HepG2 (cell line): ENCODE measurements around the gene MYH9. TPM values are rescaled to one million over a fixed set of nuclear protein-coding genes. Genes with fewer than 3 reads are reported as not detected.

Source experiments
- BCL6 ChIP-seq: IDR thresholded peaks from 2 replicates; pipeline ENCODE4 v1.6.1; 2016; ENCODE audit warnings: missing genetic modification reagents, missing compliant biosample characterization
- ERF ChIP-seq: IDR thresholded peaks from 2 replicates; pipeline ENCODE4 v1.6.1; 2018; ENCODE audit warnings: missing biosample characterization, missing genetic modification reagents
- ESRRA ChIP-seq: sonication (generic); formaldehyde crosslinking; IDR thresholded peaks from 2 replicates; pipeline ENCODE4 v1.5.1; 2020; ENCODE audit warnings: mild to moderate bottlenecking, low read depth, missing genetic modification reagents
- FOXP4 ChIP-seq: sonication (generic); formaldehyde crosslinking; IDR thresholded peaks from 2 replicates; pipeline ENCODE4 v1.4.0; 2020; ENCODE audit warnings: missing genetic modification reagents
- HMG20A ChIP-seq: IDR thresholded peaks from 2 replicates; pipeline ENCODE4 v1.6.1; 2016; ENCODE audit warnings: borderline replicate concordance
- HNRNPH1 ChIP-seq: fragments of 200-400 bp; formaldehyde crosslinking; optimal IDR thresholded peaks from 2 replicates; pipeline ENCODE3; 2017; ENCODE audit warnings: mild to moderate bottlenecking, low read depth, low read length
- MED13 ChIP-seq: sonication (generic); formaldehyde crosslinking; IDR thresholded peaks from 2 replicates; pipeline ENCODE4 v1.5.0; 2020; ENCODE audit warnings: missing genetic modification reagents
- MLXIP ChIP-seq: sonication (generic); formaldehyde crosslinking; IDR thresholded peaks from 2 replicates; pipeline ENCODE4 v1.9.0; 2021; ENCODE audit warnings: missing genetic modification reagents, borderline replicate concordance
- NBN ChIP-seq: fragments of 450-650 bp; conservative IDR thresholded peaks from 2 replicates; pipeline ENCODE4 v1.6.1; 2017
- PCBP1 ChIP-seq: fragments of 200-400 bp; formaldehyde crosslinking; IDR thresholded peaks from 2 replicates; pipeline ENCODE4 v1.6.1; 2017; ENCODE audit warnings: mild to moderate bottlenecking, low read depth, low read length, borderline replicate concordance
- PCBP2 ChIP-seq: fragments of 200-400 bp; formaldehyde crosslinking; optimal IDR thresholded peaks from 2 replicates; pipeline ENCODE3; 2018; ENCODE audit warnings: low read length, low read depth; ENCODE audit not compliant: poor library complexity, severe bottlenecking
- RARA ChIP-seq: IDR thresholded peaks from 2 replicates; pipeline ENCODE4 v1.6.1; 2016; ENCODE audit warnings: missing genetic modification reagents, missing compliant biosample characterization
- SRSF1 ChIP-seq: fragments of 200-400 bp; formaldehyde crosslinking; optimal IDR thresholded peaks from 2 replicates; pipeline ENCODE3; 2017; ENCODE audit warnings: mild to moderate bottlenecking, low read depth, low read length, moderate library complexity
- ZBTB20 ChIP-seq: sonication (generic); formaldehyde crosslinking; IDR thresholded peaks from 2 replicates; pipeline ENCODE4 v1.8.1; 2023; ENCODE audit warnings: missing genetic modification reagents, low read depth, mild to moderate bottlenecking, borderline replicate concordance
- ZNF180 ChIP-seq: sonication (generic); formaldehyde crosslinking; IDR thresholded peaks from 2 replicates; pipeline ENCODE4 v1.4.0; 2020; ENCODE audit warnings: low read depth, missing genetic modification reagents, borderline replicate concordance
- ZNF235 ChIP-seq: sonication (generic); formaldehyde crosslinking; IDR thresholded peaks from 2 replicates; pipeline ENCODE4 v1.8.1; 2023; ENCODE audit warnings: mild to moderate bottlenecking, missing genetic modification reagents, borderline replicate concordance
- ZNF343 ChIP-seq: sonication (generic); formaldehyde crosslinking; IDR thresholded peaks from 2 replicates; pipeline ENCODE4 v1.4.0; 2020; ENCODE audit warnings: mild to moderate bottlenecking, missing genetic modification reagents
- ZNF644 ChIP-seq: IDR thresholded peaks from 2 replicates; pipeline ENCODE4 v1.6.1; 2016; ENCODE audit warnings: low read depth
- polyA plus RNA-seq, 8 experiments: library from polyadenylated mRNA; depleted of rRNA in 3 of 8; stranded (reverse) in 7 of 8; unstranded in 1 of 8; fragments of >200 nt; fragmentation: Illumina TruSeq in 4 of 8; extraction: Trizol in 4 of 8; gene quantifications; 2 replicates each; pipeline versions ENCODE4 v1.2.1 to v1.2.3, GENCODE V29; 2011 to 2016; ENCODE audit warnings: low read depth in 4 of 8, missing spikeins in 1 of 8, mixed read lengths in 1 of 8; ENCODE audit not compliant: insufficient read depth in 1 of 8
- total RNA-seq, 5 experiments: library from RNA; depleted of rRNA; stranded (reverse); fragments of >200 nt; fragmentation: Illumina TruSeq; extraction: Trizol; gene quantifications; 2 replicates each; pipeline ENCODE4 v1.2.3, GENCODE V29; 2016; ENCODE audit warnings: low read depth in 1 of 5
- TF ChIP-seq, protein P1 (sequence below): sonication (generic); formaldehyde crosslinking; IDR thresholded peaks from 2 replicates; pipeline ENCODE4 v1.4.0; 2020; ENCODE audit warnings: missing genetic modification reagents, borderline replicate concordance
- TF ChIP-seq, protein P2 (sequence below): sonication (generic); formaldehyde crosslinking; conservative IDR thresholded peaks from 2 replicates; pipeline ENCODE4 v1.4.0; 2020; ENCODE audit warnings: missing genetic modification reagents

The MYH9 gene
- total and polyA plus RNA-seq, 2 of the 13 experiments (the other 11 are each of a cell fraction or from before 2014, with no cell fraction given) = 50.7 to 98.5 TPM

DNA sequence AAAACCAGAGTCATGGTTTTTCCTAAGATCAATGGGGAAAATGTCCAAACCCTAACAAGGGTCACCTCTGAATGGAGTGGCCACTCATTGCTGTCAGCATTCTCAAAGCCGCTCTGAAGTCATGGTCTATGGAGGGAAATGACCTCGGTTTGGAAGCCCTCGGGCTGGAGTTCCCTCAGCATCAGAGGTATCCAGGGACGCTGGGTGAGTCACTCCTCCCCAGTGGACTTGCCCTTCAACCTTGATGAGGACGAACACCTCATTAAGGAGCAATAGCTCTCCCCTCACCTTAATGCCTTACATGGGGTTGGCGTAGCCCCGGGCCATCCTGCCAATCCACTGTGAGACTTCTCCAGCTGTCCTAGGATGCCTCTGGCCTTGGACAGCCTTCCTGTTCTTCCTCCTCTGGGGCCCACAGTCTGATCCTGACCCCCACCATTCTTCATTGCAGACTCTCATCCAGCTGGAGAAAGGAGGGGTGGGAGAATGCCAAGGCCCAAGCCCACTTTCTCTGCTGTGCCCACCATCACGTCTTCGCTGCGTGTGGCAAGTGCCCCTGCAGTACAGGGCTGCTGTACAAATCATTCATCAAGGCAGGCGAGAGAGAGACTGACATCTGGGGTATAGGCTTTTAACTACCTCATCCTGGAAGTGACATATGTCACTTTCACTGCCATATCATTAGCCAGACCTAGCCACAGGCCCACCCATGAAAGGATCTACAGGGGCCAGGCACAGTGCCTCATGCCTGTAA lies 25.4 kb upstream of the MYH9 start (continued):
- TF ChIP-seq FOXP4 (CRISPR knock-in tag) = peak; percentile 34; the same call in 1 of the 2 replicates
- TF ChIP-seq PCBP1 = no peak
- TF ChIP-seq, protein P1, sequence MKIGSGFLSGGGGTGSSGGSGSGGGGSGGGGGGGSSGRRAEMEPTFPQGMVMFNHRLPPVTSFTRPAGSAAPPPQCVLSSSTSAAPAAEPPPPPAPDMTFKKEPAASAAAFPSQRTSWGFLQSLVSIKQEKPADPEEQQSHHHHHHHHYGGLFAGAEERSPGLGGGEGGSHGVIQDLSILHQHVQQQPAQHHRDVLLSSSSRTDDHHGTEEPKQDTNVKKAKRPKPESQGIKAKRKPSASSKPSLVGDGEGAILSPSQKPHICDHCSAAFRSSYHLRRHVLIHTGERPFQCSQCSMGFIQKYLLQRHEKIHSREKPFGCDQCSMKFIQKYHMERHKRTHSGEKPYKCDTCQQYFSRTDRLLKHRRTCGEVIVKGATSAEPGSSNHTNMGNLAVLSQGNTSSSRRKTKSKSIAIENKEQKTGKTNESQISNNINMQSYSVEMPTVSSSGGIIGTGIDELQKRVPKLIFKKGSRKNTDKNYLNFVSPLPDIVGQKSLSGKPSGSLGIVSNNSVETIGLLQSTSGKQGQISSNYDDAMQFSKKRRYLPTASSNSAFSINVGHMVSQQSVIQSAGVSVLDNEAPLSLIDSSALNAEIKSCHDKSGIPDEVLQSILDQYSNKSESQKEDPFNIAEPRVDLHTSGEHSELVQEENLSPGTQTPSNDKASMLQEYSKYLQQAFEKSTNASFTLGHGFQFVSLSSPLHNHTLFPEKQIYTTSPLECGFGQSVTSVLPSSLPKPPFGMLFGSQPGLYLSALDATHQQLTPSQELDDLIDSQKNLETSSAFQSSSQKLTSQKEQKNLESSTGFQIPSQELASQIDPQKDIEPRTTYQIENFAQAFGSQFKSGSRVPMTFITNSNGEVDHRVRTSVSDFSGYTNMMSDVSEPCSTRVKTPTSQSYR = no peak
- peak; percentile 49; the same call in 1 of the 2 replicates for TF ChIP-seq HMG20A (CRISPR knock-in tag)
- TF ChIP-seq MED13 (CRISPR knock-in tag) = no peak
- no peak for TF ChIP-seq ZBTB20 (CRISPR knock-in tag)
- TF ChIP-seq, protein P2, sequence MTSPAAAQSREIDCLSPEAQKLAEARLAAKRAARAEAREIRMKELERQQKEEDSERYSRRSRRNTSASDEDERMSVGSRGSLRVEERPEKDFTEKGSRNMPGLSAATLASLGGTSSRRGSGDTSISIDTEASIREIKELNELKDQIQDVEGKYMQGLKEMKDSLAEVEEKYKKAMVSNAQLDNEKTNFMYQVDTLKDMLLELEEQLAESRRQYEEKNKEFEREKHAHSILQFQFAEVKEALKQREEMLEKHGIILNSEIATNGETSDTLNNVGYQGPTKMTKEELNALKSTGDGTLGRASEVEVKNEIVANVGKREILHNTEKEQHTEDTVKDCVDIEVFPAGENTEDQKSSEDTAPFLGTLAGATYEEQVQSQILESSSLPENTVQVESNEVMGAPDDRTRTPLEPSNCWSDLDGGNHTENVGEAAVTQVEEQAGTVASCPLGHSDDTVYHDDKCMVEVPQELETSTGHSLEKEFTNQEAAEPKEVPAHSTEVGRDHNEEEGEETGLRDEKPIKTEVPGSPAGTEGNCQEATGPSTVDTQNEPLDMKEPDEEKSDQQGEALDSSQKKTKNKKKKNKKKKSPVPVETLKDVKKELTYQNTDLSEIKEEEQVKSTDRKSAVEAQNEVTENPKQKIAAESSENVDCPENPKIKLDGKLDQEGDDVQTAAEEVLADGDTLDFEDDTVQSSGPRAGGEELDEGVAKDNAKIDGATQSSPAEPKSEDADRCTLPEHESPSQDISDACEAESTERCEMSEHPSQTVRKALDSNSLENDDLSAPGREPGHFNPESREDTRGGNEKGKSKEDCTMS (CRISPR knock-in tag) = no peak
- no peak for TF ChIP-seq HNRNPH1
- TF ChIP-seq ZNF644 (CRISPR knock-in tag) = 0 out of 2 replicates have a peak, but pooled peaks have one; percentile 17
- no peak for TF ChIP-seq MLXIP (CRISPR knock-in tag)
- TF ChIP-seq ERF (CRISPR knock-in tag) = peak; percentile 59; the same call in 1 of the 2 replicates
- TF ChIP-seq SRSF1 = no peak
- no peak for TF ChIP-seq ZNF343 (CRISPR knock-in tag)
- no peak for TF ChIP-seq ZNF180 (CRISPR knock-in tag)
- TF ChIP-seq BCL6 (CRISPR knock-in tag) = 0 out of 2 replicates have a peak, but pooled peaks have one; percentile 15
- no peak for TF ChIP-seq PCBP2
- no peak for TF ChIP-seq NBN
- TF ChIP-seq ESRRA = no peak
- peak; percentile 79 for TF ChIP-seq RARA (CRISPR knock-in tag)
- no peak for TF ChIP-seq ZNF235 (CRISPR knock-in tag)
